HG02938 (cell line): ENCODE measurements around the gene ECE1.

Experiments used
- ATAC-seq: cut with Tn5 transposase; IDR thresholded peaks from one replicate; pipeline ENCODE4 v1.9.1; 2021; ENCODE audit warnings: mild to moderate bottlenecking, moderate library complexity; ENCODE audit not compliant: unreplicated experiment

The ECE1 gene

GRCh38 chr1:21308847-21309652 lies 18.8 kb upstream of the ECE1 start:
- no peak for ATAC-seq

GRCh38 chr1:21308330-21308729 lies 18.1 kb upstream of the ECE1 start:
- no peak for ATAC-seq

- ATAC-seq = no peak
Observed at GRCh38 chr1:21307663-21308305, 17.5 kb upstream of the ECE1 start.

GRCh38 chr1:21307210-21307609 lies 16.9 kb upstream of the ECE1 start:
- ATAC-seq = no peak

GRCh38 chr1:21305900-21306189 lies 15.6 kb upstream of the ECE1 start:
- no peak for ATAC-seq

GRCh38 chr1:21305155-21305899 lies 15.1 kb upstream of the ECE1 start:
- no peak for ATAC-seq

GRCh38 chr1:21304488-21304887 lies 14.2 kb upstream of the ECE1 start:
- no peak for ATAC-seq

- no peak for ATAC-seq
Observed at GRCh38 chr1:21302747-21303715, 12.8 kb upstream of the ECE1 start.

GRCh38 chr1:21301794-21302440 lies 11.7 kb upstream of the ECE1 start:
- no peak for ATAC-seq

- ATAC-seq = no peak
Observed at GRCh38 chr1:21300774-21301173, 10.5 kb upstream of the ECE1 start.

GRCh38 chr1:21299780-21300395 lies 9.6 kb upstream of the ECE1 start:
- ATAC-seq = no peak

- no peak for ATAC-seq
Observed at GRCh38 chr1:21298981-21299391, 8.7 kb upstream of the ECE1 start.

- ATAC-seq = no peak
Observed at GRCh38 chr1:21297975-21298374, 7.7 kb upstream of the ECE1 start.

- no peak for ATAC-seq
Observed at GRCh38 chr1:21296509-21297354, 6.5 kb upstream of the ECE1 start.

- no peak for ATAC-seq
Observed at GRCh38 chr1:21295545-21295944, 5.3 kb upstream of the ECE1 start.

- ATAC-seq = no peak
Observed at GRCh38 chr1:21295002-21295401, 4.7 kb upstream of the ECE1 start.

- ATAC-seq = peak; percentile 53
Observed at GRCh38 chr1:21294266-21294989, 4.2 kb upstream of the ECE1 start.

- peak; percentile 21 for ATAC-seq
Observed at GRCh38 chr1:21293537-21294265, 3.4 kb upstream of the ECE1 start.
